ENCODE data around the gene INPP5K. TPM values are rescaled to one million over a fixed set of nuclear protein-coding genes. Genes with fewer than 3 reads are reported as not detected.

The INPP5K gene
- total RNA-seq, 2 experiments from 2014 or later = 199 to 207 TPM

DNA sequence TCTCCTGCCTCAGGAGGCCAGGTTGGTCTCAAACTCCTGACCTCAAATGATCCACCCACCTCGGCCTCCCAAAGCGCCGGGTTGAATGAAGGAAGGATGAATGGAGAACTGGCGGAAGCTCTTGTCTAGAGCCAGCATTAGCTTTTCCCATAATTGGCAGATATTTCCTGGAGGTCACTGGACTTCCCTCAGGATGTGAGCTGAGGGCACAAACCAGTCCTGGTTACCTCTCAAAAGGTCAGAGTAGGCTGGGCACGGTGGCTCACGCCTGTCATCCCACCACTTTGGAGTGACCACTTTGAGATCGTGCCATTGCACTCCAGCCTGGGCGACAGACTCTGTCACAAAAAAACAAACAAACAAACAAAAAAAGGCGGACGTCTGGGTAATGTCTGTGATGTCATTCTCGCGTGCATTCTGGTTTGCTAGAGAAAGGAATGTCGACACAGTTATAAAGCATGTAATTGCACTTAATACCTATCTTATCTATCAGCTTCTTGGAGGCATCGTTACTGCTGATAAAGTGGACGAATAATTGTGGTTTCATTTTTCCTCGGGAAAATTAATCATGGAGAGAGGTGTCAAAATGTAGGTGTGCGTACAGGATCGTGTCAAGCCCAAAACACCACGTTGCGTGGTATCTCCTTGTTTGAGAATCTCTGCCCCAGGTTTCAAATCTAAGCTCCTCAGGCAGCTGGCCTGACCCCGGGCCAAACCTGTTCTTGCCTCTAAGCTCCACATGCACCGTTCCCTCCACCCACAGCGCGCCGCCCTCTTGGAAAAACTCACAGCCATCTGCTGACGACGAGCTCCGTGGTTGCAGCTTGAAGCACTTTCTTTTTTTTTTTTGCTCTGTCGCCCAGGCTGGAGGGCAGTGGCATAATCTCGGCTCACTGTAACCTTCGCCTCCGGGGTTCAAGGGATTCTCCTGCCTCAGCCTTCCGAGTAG lies 54.0 kb downstream of the INPP5K start:
- Histone ChIP-seq H3K4me3 (ENCODE audit: low read length) (peak overlapping the region; percentile 7), H3K36me3 (ENCODE audit: insufficient read depth, low read length) (no peaks in the 10 kb centered on the region), H3K9me3 (ENCODE audit: control insufficient read depth in 1 of 2, insufficient read depth in 1 of 2, low read length in 2 of 2) (no peaks in the 10 kb centered on the region), H3K27ac (ENCODE audit: low read depth in 1 of 2, low read length in 2 of 2) (no peak overlapping the region), H3K27me3 (ENCODE audit: control insufficient read depth in 1 of 2, insufficient read depth in 2 of 2, low read length in 2 of 2) (no peaks in the 10 kb centered on the region), H3K4me1 (ENCODE audit: insufficient read depth, low read length) (peaks cover 42% of the 10 kb centered on the region)
- Mint-ChIP-seq H3K27me3 (no peaks in the 10 kb centered on the region), H3K27ac (peak overlapping the region; percentile 71), H3K9me3 (no peaks in the 10 kb centered on the region), H3K4me3 (peak overlapping the region; percentile 43), H3K36me3 (ENCODE audit: low read depth) (no peaks in the 10 kb centered on the region), H3K4me1 (ENCODE audit: low read depth) (peaks cover 32% of the 10 kb centered on the region)
- ChIA-PET CTCF (interaction anchor here (0.9 to 2.1 kb wide), 4 partner anchors 54 to 168 kb away, joined by 3 to 10 read pairs (median 6); partner anchors contain the start of gene INPP5K), POLR2A (interaction anchor here (0.6 to 2.3 kb wide), 11 partner anchors 22 to 992 kb away, joined by 3 to 19 read pairs (median 5); partner anchors contain the start of genes INPP5K, MYO1C and YWHAE)
- no peak for DNase-seq
- intact Hi-C loops (cut with DNase I, micrococcal nuclease) = no loop called here
- no peak for ATAC-seq (ENCODE audit: poor library complexity)
- TF ChIP-seq, protein P1, sequence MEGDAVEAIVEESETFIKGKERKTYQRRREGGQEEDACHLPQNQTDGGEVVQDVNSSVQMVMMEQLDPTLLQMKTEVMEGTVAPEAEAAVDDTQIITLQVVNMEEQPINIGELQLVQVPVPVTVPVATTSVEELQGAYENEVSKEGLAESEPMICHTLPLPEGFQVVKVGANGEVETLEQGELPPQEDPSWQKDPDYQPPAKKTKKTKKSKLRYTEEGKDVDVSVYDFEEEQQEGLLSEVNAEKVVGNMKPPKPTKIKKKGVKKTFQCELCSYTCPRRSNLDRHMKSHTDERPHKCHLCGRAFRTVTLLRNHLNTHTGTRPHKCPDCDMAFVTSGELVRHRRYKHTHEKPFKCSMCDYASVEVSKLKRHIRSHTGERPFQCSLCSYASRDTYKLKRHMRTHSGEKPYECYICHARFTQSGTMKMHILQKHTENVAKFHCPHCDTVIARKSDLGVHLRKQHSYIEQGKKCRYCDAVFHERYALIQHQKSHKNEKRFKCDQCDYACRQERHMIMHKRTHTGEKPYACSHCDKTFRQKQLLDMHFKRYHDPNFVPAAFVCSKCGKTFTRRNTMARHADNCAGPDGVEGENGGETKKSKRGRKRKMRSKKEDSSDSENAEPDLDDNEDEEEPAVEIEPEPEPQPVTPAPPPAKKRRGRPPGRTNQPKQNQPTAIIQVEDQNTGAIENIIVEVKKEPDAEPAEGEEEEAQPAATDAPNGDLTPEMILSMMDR (IDR thresholded peaks at IDR 0.05) = no peak

DNA sequence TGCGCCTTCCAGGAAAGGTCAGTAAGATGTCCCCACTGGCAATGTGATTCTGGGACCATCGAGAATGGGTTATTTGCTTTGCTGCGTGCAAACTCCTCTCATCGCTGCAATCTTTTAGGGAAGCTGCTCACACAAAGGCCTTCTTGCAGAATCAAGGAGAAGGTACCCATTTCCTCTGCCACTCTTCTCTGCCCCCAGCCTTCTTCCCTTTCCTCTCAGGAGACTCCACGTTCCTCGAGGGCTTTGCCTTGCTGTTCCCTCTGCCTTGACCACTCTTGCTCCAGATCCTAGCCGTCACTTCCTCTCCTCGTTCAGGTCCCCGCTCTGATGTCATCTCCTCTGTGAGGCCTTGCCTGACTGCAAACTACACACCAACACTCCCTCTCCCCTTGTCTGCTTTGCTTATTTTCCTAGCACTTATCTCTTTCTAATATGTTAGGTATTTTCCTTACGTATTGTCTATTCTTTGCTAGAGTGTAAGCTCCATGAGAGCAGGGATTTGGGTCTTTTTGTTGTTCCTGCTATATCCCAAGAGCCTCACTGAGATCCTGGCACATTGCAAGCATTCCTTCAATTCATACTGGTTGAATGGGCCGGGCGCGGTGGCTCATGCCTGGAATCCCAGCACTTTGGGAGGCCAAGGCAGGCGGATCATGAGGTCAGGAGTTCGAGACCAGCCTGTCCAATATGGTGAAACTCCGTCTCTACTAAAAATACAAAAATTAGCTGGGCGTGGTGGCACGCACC lies 55.0 kb downstream of the INPP5K start:
- DNase-seq (peak in 2 of 14 experiments; percentile 48 to 49), ATAC-seq (ENCODE audit: poor library complexity) (no peak)
- H3K9me3 Mint-ChIP-seq = no peaks in the 10 kb centered on the region
- H3K27me3 Mint-ChIP-seq = no peaks in the 10 kb centered on the region
- CTCF ChIA-PET = no interaction called here
- H3K4me3 ChIP-seq (ENCODE audit: low read length) = no peak overlapping the region
- H3K9me3 ChIP-seq (ENCODE audit: control insufficient read depth in 1 of 2, insufficient read depth in 1 of 2, low read length in 2 of 2) = no peaks in the 10 kb centered on the region
- peak overlapping the region; percentile 64 for H3K4me3 Mint-ChIP-seq
- TF ChIP-seq, protein P1 (IDR thresholded peaks at IDR 0.05) = no peak
- no peaks in the 10 kb centered on the region for H3K27me3 ChIP-seq (ENCODE audit: control insufficient read depth in 1 of 2, insufficient read depth in 2 of 2, low read length in 2 of 2)
- peaks cover 39% of the 10 kb centered on the region for H3K4me1 Mint-ChIP-seq (ENCODE audit: low read depth)
- H3K36me3 Mint-ChIP-seq (ENCODE audit: low read depth) = no peaks in the 10 kb centered on the region
- peaks cover 51% of the 10 kb centered on the region for H3K4me1 ChIP-seq (ENCODE audit: insufficient read depth, low read length)
- intact Hi-C loops (cut with DNase I, micrococcal nuclease) = no loop called here
- no peaks in the 10 kb centered on the region for H3K36me3 ChIP-seq (ENCODE audit: insufficient read depth, low read length)
- POLR2A ChIA-PET = interaction anchor here (0.6 to 2.3 kb wide), 4 partner anchors 23 to 171 kb away, joined by 3 to 8 read pairs (median 4); partner anchors contain the start of gene INPP5K
- H3K27ac ChIP-seq (ENCODE audit: low read depth in 1 of 2, low read length in 2 of 2) = no peak overlapping the region
- peak overlapping the region; percentile 29 for H3K27ac Mint-ChIP-seq

DNA sequence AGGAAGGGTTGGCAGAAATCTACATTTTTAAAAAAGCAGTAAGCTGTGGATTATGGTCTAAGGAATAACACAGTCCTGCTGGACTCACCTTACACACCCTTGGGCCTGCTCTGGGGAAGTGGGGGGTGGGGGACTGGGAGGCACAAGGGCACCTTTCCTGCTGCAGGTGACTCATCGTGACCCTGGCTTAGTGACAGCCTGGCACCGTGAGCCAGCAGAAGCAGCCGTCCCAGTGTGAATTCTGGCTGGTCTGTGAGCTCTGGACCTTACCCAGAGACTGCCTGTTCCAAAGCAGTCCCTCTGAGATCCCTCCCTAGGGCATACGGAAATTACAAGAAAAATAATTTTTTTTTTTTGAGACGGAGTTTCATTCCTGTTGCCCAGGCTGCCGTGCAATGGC lies 56.2 kb downstream of the INPP5K start:
- Mint-ChIP-seq H3K4me1 (ENCODE audit: low read depth) (peaks cover 42% of the 10 kb centered on the region), H3K4me3 (no peak overlapping the region), H3K9me3 (no peaks in the 10 kb centered on the region), H3K36me3 (ENCODE audit: low read depth) (peaks cover 2% of the 10 kb centered on the region), H3K27ac (no peak overlapping the region), H3K27me3 (no peaks in the 10 kb centered on the region)
- intact Hi-C loops (cut with DNase I, micrococcal nuclease) = no loop called here
- DNase-seq = peak in 1 of 14 experiments; percentile 36
- CTCF ChIA-PET = interaction anchor here (1.4 kb wide), 1 partner anchor 95 kb away, joined by 4 read pairs; no protein-coding TSS in a partner anchor
- Histone ChIP-seq H3K27me3 (ENCODE audit: control insufficient read depth in 1 of 2, insufficient read depth in 2 of 2, low read length in 2 of 2) (no peaks in the 10 kb centered on the region), H3K4me3 (ENCODE audit: low read length) (no peak overlapping the region), H3K9me3 (ENCODE audit: control insufficient read depth in 1 of 2, insufficient read depth in 1 of 2, low read length in 2 of 2) (no peaks in the 10 kb centered on the region), H3K4me1 (ENCODE audit: insufficient read depth, low read length) (peaks cover 54% of the 10 kb centered on the region), H3K27ac (ENCODE audit: low read depth in 1 of 2, low read length in 2 of 2) (no peak overlapping the region), H3K36me3 (ENCODE audit: insufficient read depth, low read length) (no peaks in the 10 kb centered on the region)
- POLR2A ChIA-PET = no interaction called here
- no peak for ATAC-seq (ENCODE audit: poor library complexity)
- TF ChIP-seq, protein P1 (IDR thresholded peaks at IDR 0.05) = no peak

Data from CD4-positive, alpha-beta T cell (primary cell).